ENCODE results near the gene ZNRF3.
"Not testable (repeated sequence)": the region's sequence is repeated elsewhere in the genome, so short reads cannot be mapped to it uniquely, and the experiment has no call there.

Gene ZNRF3

DNA sequence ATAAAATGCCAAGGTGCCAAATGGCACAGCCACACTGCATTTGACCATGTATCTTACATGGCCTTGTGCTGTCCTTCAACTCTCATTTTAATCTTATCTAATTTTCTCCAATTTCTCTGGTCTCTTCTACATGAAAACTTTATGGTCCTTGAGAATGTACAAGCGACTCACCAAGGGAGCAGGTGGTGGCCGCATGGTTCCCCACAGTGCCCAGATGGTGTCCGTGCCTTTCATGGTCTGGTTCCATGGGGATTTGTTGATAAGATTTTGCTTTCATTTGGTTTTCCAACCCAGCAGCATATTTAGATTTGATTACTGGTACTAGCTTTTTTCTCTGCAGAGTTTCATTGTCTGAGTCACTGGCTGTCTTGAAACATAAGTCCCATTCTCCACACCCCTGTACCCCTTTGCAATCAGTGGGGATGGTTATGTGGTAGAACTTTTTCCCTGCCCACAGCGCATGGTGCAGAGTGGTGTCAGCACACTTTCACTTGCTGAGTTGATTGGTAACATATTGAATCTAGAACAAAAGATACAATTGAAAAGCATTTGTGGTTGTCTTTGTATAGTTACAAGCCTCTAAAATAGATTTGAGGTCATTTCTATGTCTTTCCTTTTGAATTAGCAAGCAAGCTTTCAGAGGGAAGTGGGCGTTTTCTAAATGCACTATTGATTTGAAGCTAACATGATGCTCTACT lies 24.1 kb downstream of the ZNRF3 start:
- no peak for DNase-seq (ENCODE audit: low read depth in 2 of 2)

DNA sequence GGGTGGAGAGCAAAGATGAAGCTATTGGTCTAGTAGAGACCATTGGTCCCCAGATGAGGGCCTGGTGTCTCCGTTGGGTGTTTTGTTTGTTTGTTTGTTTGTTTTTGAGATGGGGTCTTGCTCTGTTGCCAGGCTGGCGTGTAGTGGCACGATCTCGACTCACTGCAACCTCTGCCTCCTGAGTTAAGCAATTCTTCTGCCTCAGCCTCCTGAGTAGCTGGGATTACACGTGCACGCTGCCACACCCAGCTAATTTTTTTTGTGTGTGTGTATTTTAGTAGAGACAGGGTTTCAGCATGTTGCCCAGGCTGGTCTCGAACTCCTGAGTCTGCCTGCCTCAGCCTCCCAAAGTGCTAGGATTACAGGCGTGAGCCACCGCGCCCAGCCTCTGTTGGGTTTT lies 25.4 kb downstream of the ZNRF3 start:
- not testable (repeated sequence) for DNase-seq (ENCODE audit: low read depth in 2 of 2)

DNA sequence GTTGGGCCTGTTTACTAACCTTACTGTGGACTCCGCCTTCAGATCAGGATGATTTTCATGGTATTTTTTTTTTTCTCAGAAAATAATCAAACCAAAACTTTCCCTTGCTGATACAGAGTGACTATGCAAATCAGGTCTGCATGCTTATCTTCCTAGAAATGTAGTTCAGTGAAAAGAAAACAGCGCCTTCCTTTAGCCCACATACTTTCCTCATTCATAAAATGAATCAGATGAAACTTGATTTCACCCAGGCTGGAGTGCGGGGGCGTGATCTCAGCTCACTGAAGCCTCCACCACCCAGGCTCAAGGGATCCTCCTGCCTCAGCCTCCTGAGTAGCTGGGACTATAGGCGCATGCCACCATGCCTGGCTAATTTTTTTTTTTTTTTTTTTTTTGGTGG lies 26.0 kb downstream of the ZNRF3 start:
- no peak for DNase-seq (ENCODE audit: low read depth in 2 of 2)

DNA sequence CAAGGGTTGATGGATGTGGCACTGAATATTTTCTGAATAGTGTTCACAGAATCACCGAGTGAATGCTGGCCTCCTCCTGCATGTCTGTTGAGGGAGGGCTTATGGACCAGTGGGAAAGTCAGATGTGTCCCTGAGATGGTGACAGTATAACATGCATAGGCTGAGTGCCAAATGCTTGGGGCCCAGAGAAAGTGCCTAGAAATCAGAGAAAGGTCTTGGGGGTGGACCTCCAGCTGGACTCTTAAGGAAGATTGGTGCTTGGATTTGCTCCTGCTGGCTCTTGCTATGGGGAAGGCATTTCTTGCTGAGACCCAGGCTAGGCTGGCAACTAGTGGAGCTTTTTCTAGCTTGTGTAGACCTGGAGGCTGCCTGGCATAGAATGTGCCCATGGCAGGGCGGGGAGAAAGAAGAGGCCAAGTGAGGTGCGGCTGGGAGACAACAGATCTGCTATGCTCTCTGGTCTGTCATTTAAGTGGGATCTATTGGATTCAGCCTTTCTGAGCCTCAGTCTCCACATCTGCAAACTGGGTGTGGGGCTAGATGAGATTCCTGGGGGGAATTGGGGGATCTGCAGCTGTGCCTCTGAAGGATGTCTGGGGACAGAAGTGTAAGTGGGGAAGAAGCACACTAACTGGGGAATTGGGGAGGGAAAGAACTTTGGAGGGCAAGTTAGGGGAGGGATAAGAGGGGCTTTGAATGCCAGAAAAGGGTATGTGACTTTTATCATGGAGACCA lies 27.4 kb downstream of the ZNRF3 start:
- no peak for DNase-seq (ENCODE audit: low read depth in 2 of 2)

DNA sequence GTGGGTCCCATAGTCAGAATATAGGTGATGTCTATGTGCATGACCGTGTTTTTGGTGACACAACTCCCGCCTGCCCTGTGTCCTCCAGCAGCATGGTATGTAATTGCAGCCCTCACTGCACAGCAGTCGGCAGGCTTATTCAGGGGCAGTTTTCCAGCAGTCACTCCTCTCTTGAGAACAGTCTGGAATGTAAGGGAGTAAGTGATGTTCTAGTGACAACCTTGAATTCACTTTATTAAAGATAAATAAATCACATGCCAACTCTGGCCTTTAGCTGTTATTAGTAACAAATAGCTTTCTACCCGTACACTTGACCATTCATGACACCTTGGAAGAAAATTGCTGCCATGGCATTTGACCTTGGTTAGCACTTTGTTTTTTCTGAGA lies 27.9 kb downstream of the ZNRF3 start:
- DNase-seq (ENCODE audit: low read depth in 2 of 2) = no peak

DNA sequence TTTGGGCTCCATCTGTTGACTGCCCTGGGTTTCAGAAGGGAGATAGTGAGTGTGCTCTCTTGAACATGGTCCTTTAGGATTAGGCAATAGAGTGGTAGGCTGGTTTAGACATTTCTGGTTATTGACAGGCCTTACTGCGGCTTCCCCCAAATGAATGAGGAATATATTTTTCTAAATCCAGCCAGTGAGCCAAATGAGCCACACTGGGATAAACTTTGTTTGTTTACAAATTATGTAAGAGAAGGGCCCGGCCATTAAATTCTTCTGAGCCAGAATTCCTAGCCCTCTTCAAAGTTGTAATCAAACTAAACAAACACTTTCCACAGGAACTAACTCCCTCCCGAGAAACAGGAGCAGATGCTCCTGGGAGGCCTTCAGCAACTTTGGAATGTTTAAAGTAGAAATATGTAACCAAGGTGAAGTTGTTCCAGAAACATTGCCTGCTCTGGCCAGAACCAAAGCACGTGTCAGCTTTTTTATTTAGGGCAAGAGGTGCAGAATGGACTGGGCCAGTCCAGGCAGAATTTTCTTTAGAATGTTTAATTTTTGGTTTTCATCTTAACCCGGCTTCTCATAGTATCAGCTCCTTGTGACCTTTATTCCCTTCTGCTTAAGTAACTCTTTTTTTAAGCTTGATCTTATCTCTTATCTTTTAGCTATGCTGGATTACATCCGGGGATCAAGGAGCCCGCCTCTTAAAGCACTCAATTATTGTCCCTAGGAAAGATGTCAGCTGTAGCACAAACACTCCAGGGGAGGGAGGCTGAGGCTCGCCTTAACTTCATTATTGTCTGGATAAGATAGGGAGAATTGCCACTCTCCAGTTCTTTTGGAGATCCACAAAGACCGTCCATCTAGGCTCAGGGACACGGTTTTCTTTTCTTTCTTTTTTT lies 28.7 kb downstream of the ZNRF3 start:
- no peak for DNase-seq (ENCODE audit: low read depth in 2 of 2)

DNA sequence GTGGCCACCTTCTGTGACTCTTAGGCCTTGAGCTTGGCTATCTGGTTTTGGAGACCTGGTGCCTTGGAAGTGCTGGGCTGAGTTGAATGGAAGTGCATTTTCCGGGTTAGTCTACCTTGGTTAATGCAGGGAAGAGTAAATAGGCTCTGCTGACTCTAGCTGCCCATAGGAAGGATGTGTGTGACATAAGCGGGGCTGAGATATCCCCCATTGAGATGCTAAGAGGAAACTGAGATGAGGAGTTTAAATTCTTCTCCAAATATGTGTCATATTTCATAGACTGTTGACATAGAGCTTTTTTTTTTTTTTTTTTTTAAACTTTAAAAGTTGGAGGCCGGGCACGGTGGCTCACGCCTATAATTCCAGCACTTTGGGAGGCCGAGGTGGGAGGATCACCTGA lies 30.8 kb downstream of the ZNRF3 start:
- DNase-seq (ENCODE audit: low read depth in 2 of 2) = no peak

DNA sequence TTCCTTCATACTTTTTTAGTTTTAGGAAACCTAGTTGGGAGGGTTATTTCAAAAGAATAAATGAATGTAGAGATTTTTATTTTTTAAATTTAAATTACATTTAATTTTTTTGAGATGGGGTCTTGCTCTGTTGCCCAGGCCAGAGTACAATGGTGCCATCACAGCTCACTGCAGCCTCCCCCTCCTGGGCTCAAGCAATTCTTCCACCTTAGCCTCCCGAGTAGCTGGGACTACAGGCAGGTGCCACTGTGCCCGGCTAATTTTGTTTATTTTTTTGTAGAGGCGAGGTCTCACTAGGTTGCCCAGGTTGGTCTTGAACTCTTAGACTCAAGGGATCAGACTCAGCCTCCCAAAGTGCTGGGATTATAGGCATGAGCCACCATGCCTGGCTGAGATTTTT lies 32.6 kb downstream of the ZNRF3 start:
- DNase-seq (ENCODE audit: low read depth in 2 of 2) = no peak

DNA sequence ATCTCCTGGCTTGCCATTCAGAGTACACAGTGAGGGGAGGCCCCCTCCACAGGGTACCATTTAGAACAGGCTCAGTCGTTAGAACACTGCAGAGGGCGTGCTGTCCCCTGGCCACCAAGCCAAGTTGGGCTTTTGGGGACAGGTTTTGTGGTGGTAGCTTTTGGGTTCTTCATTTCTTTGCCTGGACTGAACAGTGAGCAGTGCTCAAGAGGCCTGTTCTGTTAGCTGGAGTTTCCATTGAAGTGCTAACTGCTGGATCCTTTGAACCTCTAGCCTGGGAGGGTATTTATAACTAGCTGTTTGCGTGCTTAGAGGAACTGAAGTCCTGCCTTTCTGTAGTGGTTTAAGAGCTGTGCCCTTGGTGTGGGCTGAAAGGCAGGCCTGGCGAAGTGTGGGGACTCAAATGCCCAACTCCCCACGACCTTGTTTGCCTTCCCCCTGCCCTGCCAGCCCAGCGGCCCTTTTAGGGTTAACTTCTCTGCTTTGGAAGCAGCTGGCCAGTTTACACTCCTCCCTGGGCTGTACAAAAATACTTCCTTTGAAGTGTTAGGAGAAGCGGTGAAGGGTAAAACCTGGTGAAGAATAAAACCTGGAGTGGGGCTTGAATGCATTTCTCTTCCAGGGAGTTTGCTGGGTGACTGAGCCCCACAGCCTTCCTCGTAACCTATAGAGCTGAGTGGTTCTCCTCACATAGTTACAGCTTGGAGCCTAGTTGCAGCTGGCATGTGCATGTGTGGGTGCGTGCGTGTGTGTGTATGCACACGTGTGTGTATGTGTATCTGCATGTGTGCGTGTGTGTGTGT lies 34.6 kb downstream of the ZNRF3 start:
- no peak for DNase-seq (ENCODE audit: low read depth in 2 of 2)

DNA sequence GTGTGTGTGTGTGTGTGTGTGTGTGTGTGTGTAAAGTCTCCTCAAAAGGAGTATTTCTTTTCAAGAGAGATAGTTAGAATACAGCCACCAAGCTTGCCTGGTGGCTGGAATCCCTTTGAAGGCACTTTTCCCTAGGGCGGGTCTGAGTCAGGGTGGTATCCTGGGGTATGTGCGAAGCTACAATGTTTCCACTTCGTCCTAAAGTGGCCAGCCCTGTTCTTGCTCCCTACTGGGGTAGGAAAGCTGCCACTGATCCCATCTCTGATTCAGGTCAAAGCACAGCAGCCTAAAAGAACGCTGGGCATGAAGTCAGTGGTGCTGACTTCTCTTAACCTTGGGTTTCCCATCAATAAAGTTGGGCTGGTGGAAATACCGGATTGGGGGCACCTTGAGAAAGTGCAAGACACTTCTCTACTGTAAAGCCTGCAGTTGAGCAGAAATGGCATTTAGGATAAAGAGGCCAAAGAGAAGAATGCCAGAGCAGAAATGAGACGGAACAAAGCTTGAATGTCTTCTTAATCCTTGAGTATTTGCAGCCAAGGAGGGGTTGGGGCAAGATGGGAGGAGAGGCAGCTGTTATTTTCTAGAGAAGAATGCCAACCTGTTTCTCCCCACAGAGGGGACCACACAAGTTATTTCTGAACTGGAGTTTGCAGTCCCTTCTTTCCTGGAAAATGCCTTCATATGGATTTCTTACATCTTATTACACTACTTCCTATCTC lies 35.3 kb downstream of the ZNRF3 start:
- no peak for DNase-seq (ENCODE audit: low read depth in 2 of 2)

DNA sequence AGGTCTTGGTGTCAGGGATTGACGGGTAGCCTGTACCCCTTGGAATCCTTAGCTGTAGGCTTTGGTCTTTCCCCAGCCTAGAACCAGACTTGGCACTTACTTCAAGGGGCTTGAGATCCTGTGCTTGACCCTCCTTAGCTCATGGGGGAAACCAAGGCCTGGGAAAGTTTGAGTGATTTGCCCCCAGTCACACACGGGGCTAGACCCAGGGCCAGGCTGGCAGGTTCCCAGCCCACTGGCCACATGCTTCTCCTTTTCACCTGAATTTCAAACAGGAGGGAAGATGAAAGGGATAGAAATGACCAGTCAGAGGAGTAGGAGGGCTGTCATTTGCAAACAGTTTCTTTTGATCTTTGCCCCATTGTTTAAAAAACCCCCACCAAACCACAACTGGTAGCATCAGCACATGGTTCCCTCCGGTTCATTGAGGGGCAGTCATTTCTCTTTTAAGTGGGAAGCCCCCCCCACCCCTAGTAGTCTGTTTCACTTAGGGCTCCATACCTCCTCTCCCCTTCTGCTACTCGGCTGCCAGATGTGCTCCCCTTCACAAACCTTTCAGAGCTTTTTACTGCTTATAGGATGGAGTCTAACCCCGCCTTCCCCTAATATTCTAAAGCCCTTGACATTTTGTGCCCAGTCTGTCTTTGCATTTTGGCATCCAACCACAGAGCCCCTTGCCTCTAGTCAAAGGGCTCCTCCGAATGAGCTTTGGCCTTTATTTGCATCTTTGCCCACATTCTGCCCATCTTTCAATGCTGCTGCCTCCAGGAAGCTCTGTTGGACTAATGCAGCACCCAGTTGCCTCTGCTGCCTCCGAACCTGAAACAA lies 37.6 kb downstream of the ZNRF3 start:
- no peak for DNase-seq (ENCODE audit: low read depth in 2 of 2)

DNA sequence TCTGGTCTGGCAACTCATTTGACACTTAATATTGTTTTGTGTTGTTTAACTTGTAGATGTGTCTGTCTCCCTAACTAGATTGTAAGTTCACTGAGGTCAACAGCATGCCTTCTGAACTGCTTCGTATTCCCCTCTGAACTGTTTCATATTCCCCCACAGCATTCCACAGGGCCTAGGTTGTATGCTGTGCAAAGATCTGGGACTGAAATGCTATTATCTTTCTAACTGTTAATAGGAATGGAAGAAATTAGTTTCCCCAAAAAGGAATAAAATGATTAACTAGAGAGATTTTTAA lies 38.2 kb downstream of the ZNRF3 start:
- DNase-seq (ENCODE audit: low read depth in 2 of 2) = no peak

DNA sequence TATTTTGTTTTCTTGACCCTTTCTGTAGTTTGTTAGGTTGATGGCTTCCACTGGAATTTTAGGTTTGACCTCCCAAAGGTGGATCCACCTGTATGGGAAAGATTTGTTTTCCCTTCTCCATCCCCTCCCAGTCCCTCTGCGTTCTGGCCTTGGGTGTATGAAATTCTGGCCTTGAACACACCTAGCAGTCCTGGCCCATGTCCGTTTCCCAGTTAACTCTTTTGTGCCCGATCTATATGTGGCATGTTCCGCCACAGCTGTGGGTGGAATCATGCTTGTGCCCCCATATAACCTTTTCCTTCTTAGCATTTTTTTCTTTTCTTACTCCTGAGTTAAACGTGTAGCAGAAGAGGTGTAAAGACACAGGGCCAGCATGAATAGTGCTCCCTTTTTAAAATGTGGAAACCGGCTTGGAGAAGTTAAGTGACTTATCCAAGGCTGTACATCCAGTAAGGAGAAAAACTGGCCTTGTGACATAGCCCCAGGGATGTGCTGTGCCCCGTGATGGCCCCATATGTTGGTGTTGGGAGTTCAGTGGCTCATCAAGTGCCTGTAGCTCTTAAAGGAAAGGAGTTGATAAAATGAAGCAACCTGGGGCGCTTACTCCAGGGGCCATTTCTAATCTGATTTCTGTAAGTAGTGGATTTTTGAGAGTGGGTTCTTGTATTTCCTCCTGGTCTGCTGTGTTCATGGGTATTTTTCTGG lies 39.3 kb downstream of the ZNRF3 start:
- no peak for DNase-seq (ENCODE audit: low read depth in 2 of 2)

DNA sequence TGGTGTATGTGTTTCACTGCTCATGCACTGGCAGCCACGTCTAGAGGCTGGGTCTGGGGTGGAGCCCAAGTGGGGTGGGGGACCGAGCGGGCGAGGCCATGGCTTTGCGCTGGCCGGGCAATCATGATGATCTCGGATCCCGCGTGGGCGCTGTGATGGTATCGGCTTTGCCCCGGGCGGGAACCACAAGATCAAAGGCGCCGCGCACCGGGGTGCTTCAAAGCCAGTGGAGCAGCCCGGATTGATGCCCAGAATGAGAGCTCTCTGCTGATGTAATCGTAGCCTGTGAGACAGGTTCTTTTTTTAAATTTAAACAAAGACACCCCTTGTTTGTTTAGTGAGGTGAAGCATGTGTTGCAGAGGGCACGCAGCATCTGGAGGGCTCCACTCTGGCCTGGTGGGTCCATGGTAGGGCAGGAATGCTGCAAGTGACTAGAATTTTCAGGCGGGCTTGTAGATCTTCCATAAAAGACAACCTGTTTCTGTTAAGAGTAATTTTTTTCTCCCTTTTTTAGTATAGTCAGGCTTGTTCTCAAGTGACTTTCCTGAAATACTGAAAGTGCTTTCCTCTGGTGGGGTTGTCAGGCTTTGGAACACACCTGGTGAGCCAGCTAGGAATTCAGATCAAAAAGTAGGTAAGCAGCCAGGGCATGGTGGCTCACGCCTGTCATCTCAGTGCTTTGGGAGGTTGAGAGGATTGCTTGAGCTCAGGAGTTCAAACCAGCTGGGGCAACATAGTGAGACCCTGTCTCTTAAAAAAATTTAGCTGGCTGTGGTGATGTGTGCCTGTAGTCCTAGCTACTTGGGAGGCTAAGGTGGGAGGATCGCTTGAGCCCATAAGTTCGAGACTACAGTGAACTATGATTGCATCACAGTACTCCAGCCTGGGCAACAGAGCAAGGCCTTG lies 40.7 kb downstream of the ZNRF3 start:
- DNase-seq (ENCODE audit: low read depth in 2 of 2) = no peak

DNA sequence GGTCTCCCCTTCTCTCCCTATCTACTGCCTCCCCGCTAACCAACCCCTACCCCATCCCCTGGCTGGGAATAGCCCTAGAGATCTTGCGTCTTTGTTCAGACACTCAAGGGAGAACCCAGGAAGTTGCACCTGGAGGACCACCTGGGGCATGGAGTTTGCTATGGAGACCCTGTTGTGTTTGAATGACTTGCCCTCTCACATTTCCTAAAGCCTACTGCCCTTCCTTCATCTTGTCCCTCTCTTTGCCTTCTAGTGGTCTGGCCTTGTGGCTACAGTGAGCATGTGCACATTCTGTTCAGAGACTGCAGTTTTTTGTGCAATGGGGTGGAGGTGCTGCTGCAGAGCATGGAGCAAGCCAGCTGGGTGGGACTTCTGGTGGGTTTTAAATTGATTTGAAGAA lies 42.5 kb downstream of the ZNRF3 start:
- no peak for DNase-seq (ENCODE audit: low read depth in 2 of 2)

DNA sequence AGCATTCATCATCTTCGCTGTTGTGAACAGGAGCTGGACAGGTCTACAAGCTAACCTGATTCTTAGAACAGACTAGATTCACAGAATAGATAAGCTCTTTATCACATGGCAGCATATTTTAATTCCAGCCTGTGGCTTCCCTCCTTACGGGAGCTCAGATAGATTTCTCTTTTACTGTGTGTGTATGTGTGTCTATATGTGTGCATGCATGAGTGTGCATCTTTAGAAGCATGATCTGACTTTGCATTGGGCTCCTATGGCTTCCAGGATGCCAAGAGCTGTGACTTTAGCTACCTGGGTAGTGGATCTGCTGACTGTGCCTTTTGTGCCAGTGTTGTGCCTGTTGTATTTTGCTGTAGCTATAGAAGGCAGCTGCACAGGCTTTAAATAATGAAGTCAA lies 44.3 kb downstream of the ZNRF3 start:
- no peak for DNase-seq (ENCODE audit: low read depth in 2 of 2)

DNA sequence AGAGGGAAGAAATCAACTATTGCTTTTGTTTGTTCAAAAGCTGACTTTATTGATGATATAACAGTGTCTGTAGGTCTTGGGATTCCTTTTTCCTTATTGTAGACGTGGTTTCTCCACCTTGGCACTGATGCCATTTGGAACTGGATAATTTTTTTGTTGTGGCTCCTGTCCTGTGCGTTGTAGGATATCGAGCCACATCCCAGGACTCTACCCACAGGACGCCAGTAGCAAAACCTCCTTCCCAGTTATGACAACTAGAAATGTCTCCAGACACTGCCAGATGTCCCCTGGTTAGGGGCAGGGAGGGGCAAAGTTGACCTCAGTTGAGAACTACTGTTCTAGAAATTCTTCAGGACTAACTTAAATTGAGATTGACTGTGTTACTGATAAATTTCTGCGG lies 45.8 kb downstream of the ZNRF3 start:
- DNase-seq (ENCODE audit: low read depth in 2 of 2) = no peak

DNA sequence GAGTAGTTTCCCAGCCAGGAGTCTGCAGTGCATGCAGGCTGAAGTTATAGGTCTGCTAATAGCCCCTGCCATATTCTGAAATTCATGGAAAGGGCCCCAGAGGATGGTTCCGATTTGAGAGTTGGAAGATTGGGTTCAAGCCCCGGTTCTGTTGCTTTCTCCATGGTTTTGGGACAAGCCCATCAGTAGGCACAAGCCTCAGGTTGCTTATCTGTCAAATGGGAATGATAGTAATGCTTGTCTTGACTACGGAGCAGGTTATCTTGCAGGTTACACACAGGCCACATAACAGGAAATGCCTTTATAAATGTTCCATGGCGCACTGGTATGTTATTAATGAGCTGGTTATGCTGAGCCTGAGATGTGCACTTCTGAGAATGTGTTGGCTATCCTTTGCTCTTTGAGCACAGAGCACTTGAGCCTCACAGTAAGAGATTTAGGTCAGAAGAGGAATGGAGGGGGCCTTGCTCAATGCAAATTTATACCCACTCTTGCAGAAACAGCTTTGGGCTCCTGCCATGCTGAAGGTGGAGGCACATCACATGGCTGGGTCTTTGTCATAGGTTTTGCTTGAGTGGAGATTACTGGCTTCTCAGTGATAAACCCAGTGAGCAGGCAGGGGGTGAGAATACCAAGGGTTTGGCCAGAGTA lies 47.1 kb downstream of the ZNRF3 start:
- DNase-seq (ENCODE audit: low read depth in 2 of 2) = no peak

All from stimulated activated CD8-positive, alpha-beta memory T cell treated with anti-CD3 and anti-CD28 coated beads, Interleukin-7, amount 100 ng/mL, for 1 hour (primary cell).